Activated T-helper 17 cell treated with anti-CD3 and anti-CD28 coated beads, Interleukin-2, amount 50 U/mL, for 72 hours (primary cell): ENCODE results near the gene ATP10B. TPM values are rescaled to one million over a fixed set of nuclear protein-coding genes. Genes with fewer than 3 reads are reported as not detected.
"Not testable (repeated sequence)": the region's sequence is repeated elsewhere in the genome, so short reads cannot be mapped to it uniquely, and the experiment has no call there.

Source experiments
- ATAC-seq: fragments of 150-1000 bp; cut with Tn5 transposase; replicated peaks from 2 replicates; pipeline ENCODE4 v1.10.0; 2021; ENCODE audit warnings: mild to moderate bottlenecking, moderate library complexity
- H3K27ac Mint-ChIP-seq: one replicate; pipeline ENCODE4 v1.8.0; 2022; ENCODE audit warnings: mixed read lengths
- H3K27me3 Mint-ChIP-seq: one replicate; pipeline ENCODE4 v1.8.0; 2022; ENCODE audit warnings: mixed read lengths
- H3K36me3 Mint-ChIP-seq: one replicate; pipeline ENCODE4 v1.8.0; 2022; ENCODE audit warnings: low read depth, mild to moderate bottlenecking, mixed read lengths
- H3K4me1 Mint-ChIP-seq: one replicate; pipeline ENCODE4 v1.8.0; 2022; ENCODE audit warnings: mixed read lengths
- H3K4me3 Mint-ChIP-seq: one replicate; pipeline ENCODE4 v1.8.0; 2022; ENCODE audit warnings: mild to moderate bottlenecking, mixed read lengths
- H3K9me3 Mint-ChIP-seq: one replicate; pipeline ENCODE4 v1.8.0; 2022; ENCODE audit warnings: mixed read lengths
- total RNA-seq, 2 donors: library from RNA; stranded (reverse); gene quantifications; one replicate each; pipeline ENCODE4 v1.2.3, GENCODE V29; 2022

ATP10B gene
- total RNA-seq, 2 donors from 2014 or later: not detected

- no peaks in the 10 kb centered on the region for H3K9me3 Mint-ChIP-seq
- no peak overlapping the region for H3K4me3 Mint-ChIP-seq
- ATAC-seq: no peak
- no peak overlapping the region for H3K27ac Mint-ChIP-seq
- H3K4me1 Mint-ChIP-seq: no peaks in the 10 kb centered on the region
- peaks cover 23% of the 10 kb centered on the region for H3K27me3 Mint-ChIP-seq
- no peaks in the 10 kb centered on the region for H3K36me3 Mint-ChIP-seq
These were observed 100.9 kb downstream of the ATP10B start for GRCh38 chr5:160750938-160751657.

GRCh38 chr5:160749682-160750081 lies 102.3 kb downstream of the ATP10B start:
- no peak for ATAC-seq

GRCh38 chr5:160749026-160749425 lies 103.0 kb downstream of the ATP10B start:
- H3K4me3 Mint-ChIP-seq: no peak overlapping the region
- no peaks in the 10 kb centered on the region for H3K9me3 Mint-ChIP-seq
- H3K27ac Mint-ChIP-seq: no peak overlapping the region
- no peak for ATAC-seq
- no peaks in the 10 kb centered on the region for H3K4me1 Mint-ChIP-seq
- H3K27me3 Mint-ChIP-seq: peaks cover 22% of the 10 kb centered on the region
- H3K36me3 Mint-ChIP-seq: no peaks in the 10 kb centered on the region

More at GRCh38 chr5:160749682-160750081, 102.3 kb downstream of the ATP10B start:
- Mint-ChIP-seq H3K9me3 (no peaks in the 10 kb centered on the region), H3K27ac (no peak overlapping the region), H3K4me3 (no peak overlapping the region), H3K27me3 (peaks cover 22% of the 10 kb centered on the region), H3K4me1 (no peaks in the 10 kb centered on the region), H3K36me3 (no peaks in the 10 kb centered on the region)

- H3K4me1 Mint-ChIP-seq: no peaks in the 10 kb centered on the region
- H3K9me3 Mint-ChIP-seq: no peaks in the 10 kb centered on the region
- H3K36me3 Mint-ChIP-seq: no peaks in the 10 kb centered on the region
- no peak overlapping the region for H3K27ac Mint-ChIP-seq
- H3K4me3 Mint-ChIP-seq: no peak overlapping the region
- no peak for ATAC-seq
- H3K27me3 Mint-ChIP-seq: peaks cover 20% of the 10 kb centered on the region
These were observed 104.0 kb downstream of the ATP10B start for GRCh38 chr5:160747987-160748386.

GRCh38 chr5:160747559-160747958 lies 104.5 kb downstream of the ATP10B start:
- Mint-ChIP-seq H3K9me3 (no peaks in the 10 kb centered on the region), H3K27ac (no peak overlapping the region), H3K4me1 (no peaks in the 10 kb centered on the region), H3K36me3 (no peaks in the 10 kb centered on the region), H3K4me3 (no peak overlapping the region), H3K27me3 (peaks cover 19% of the 10 kb centered on the region)
- no peak for ATAC-seq

GRCh38 chr5:160744268-160745101 lies 107.5 kb downstream of the ATP10B start:
- no peak for ATAC-seq
- H3K4me1 Mint-ChIP-seq: no peaks in the 10 kb centered on the region
- peaks cover 16% of the 10 kb centered on the region for H3K27me3 Mint-ChIP-seq

GRCh38 chr5:160743027-160743426 lies 109.0 kb downstream of the ATP10B start:
- no peak overlapping the region for H3K27ac Mint-ChIP-seq
- no peak for ATAC-seq
- no peaks in the 10 kb centered on the region for H3K9me3 Mint-ChIP-seq
- H3K27me3 Mint-ChIP-seq: peaks cover 12% of the 10 kb centered on the region
- no peaks in the 10 kb centered on the region for H3K4me1 Mint-ChIP-seq
- no peaks in the 10 kb centered on the region for H3K36me3 Mint-ChIP-seq
- no peak overlapping the region for H3K4me3 Mint-ChIP-seq

More at GRCh38 chr5:160744268-160745101, 107.5 kb downstream of the ATP10B start:
- H3K4me3 Mint-ChIP-seq: no peak overlapping the region
- H3K27ac Mint-ChIP-seq: no peak overlapping the region
- H3K9me3 Mint-ChIP-seq: no peaks in the 10 kb centered on the region
- no peaks in the 10 kb centered on the region for H3K36me3 Mint-ChIP-seq

GRCh38 chr5:160742446-160742845 lies 109.6 kb downstream of the ATP10B start:
- H3K9me3 Mint-ChIP-seq: no peaks in the 10 kb centered on the region
- no peak for ATAC-seq
- H3K36me3 Mint-ChIP-seq: no peaks in the 10 kb centered on the region
- H3K27ac Mint-ChIP-seq: no peak overlapping the region
- H3K4me1 Mint-ChIP-seq: no peaks in the 10 kb centered on the region
- H3K27me3 Mint-ChIP-seq: peaks cover 7% of the 10 kb centered on the region
- no peak overlapping the region for H3K4me3 Mint-ChIP-seq

- Mint-ChIP-seq H3K36me3 (no peaks in the 10 kb centered on the region), H3K27me3 (peaks cover 21% of the 10 kb centered on the region), H3K27ac (no peak overlapping the region), H3K4me1 (no peaks in the 10 kb centered on the region), H3K9me3 (no peaks in the 10 kb centered on the region), H3K4me3 (no peak overlapping the region)
- no peak for ATAC-seq
These were observed 124.6 kb downstream of the ATP10B start for GRCh38 chr5:160727296-160727997.

- H3K4me3 Mint-ChIP-seq: no peak overlapping the region
- no peak for ATAC-seq
These were observed 125.3 kb downstream of the ATP10B start for GRCh38 chr5:160726721-160727120.

GRCh38 chr5:160720822-160721221 lies 131.2 kb downstream of the ATP10B start:
- Mint-ChIP-seq H3K27ac (no peak overlapping the region), H3K9me3 (no peaks in the 10 kb centered on the region), H3K27me3 (peaks cover 5% of the 10 kb centered on the region), H3K4me3 (no peak overlapping the region), H3K4me1 (no peaks in the 10 kb centered on the region), H3K36me3 (no peaks in the 10 kb centered on the region)
- no peak for ATAC-seq

More at GRCh38 chr5:160726721-160727120, 125.3 kb downstream of the ATP10B start:
- no peaks in the 10 kb centered on the region for H3K9me3 Mint-ChIP-seq
- H3K4me1 Mint-ChIP-seq: no peaks in the 10 kb centered on the region
- H3K36me3 Mint-ChIP-seq: no peaks in the 10 kb centered on the region
- no peak overlapping the region for H3K27ac Mint-ChIP-seq
- H3K27me3 Mint-ChIP-seq: peaks cover 16% of the 10 kb centered on the region

GRCh38 chr5:160715508-160715907 lies 136.5 kb downstream of the ATP10B start:
- not testable (repeated sequence) for ATAC-seq, H3K36me3 Mint-ChIP-seq, H3K9me3 Mint-ChIP-seq, H3K4me1 Mint-ChIP-seq, H3K27me3 Mint-ChIP-seq, H3K27ac Mint-ChIP-seq, H3K4me3 Mint-ChIP-seq

GRCh38 chr5:160703547-160704189 lies 148.3 kb downstream of the ATP10B start:
- no peak for ATAC-seq
- Mint-ChIP-seq H3K36me3 (no peaks in the 10 kb centered on the region), H3K4me1 (no peaks in the 10 kb centered on the region)

GRCh38 chr5:160702934-160703333 lies 149.1 kb downstream of the ATP10B start:
- H3K4me1 Mint-ChIP-seq: no peaks in the 10 kb centered on the region
- no peak for ATAC-seq
- H3K27me3 Mint-ChIP-seq: peaks cover 4% of the 10 kb centered on the region
- no peaks in the 10 kb centered on the region for H3K36me3 Mint-ChIP-seq
- H3K4me3 Mint-ChIP-seq: no peak overlapping the region
- no peak overlapping the region for H3K27ac Mint-ChIP-seq
- H3K9me3 Mint-ChIP-seq: no peaks in the 10 kb centered on the region

More at GRCh38 chr5:160703547-160704189, 148.3 kb downstream of the ATP10B start:
- peaks cover 9% of the 10 kb centered on the region for H3K27me3 Mint-ChIP-seq
- H3K27ac Mint-ChIP-seq: no peak overlapping the region
- no peak overlapping the region for H3K4me3 Mint-ChIP-seq
- H3K9me3 Mint-ChIP-seq: peaks cover 2% of the 10 kb centered on the region
